Mesodermal cell (in vitro differentiated cells): Measurements from ENCODE around the gene PRKCA. TPM values are rescaled to one million over a fixed set of nuclear protein-coding genes. Genes with fewer than 3 reads are reported as not detected.
"Not testable (repeated sequence)": the region's sequence is repeated elsewhere in the genome, so short reads cannot be mapped to it uniquely, and the experiment has no call there.

Source experiments
- H3K27ac ChIP-seq: 2 replicates; pipeline ENCODE4 v1.7.0; 2013; ENCODE audit warnings: mild to moderate bottlenecking, low read depth, low read length, moderate library complexity; ENCODE audit not compliant: severe bottlenecking
- H3K36me3 ChIP-seq: 2 replicates; pipeline ENCODE4 v1.7.1; 2013; ENCODE audit warnings: mild to moderate bottlenecking, low read length, moderate library complexity; ENCODE audit not compliant: control insufficient read depth, insufficient read depth
- H3K4me1 ChIP-seq: one replicate; pipeline ENCODE4 v1.7.1; 2013; ENCODE audit warnings: mild to moderate bottlenecking, low read length; ENCODE audit not compliant: insufficient read depth, control insufficient read depth, poor library complexity, severe bottlenecking
- H3K4me3 ChIP-seq: 2 replicates; pipeline ENCODE4 v1.7.0; 2013; ENCODE audit warnings: low read length, control low read depth, mild to moderate bottlenecking; ENCODE audit not compliant: insufficient read depth, poor library complexity, severe bottlenecking; ENCODE audit errors: extremely low read depth
- H3K9me3 ChIP-seq: 2 replicates; pipeline ENCODE4 v1.7.1; 2013; ENCODE audit warnings: mild to moderate bottlenecking, low read length, moderate library complexity; ENCODE audit not compliant: control insufficient read depth
- WGBS, 2 experiments: methylation state at CpG; one replicate each; pipeline ENCODE4 v1.1.5; 2013; ENCODE audit warnings: missing lambda C conversion rate in 2 of 2; ENCODE audit not compliant: insufficient coverage in 2 of 2; 5-methylcytosine and 5-hydroxymethylcytosine counted together
- polyA plus RNA-seq, 2 experiments: library from polyadenylated mRNA; stranded (reverse); fragments of 50-300 nt; gene quantifications; one replicate each; pipeline ENCODE4 v1.2.3, GENCODE V29; 2013

The PRKCA gene
- 11.3 TPM for polyA plus RNA-seq (2013, experiment 1 of 2)
- polyA plus RNA-seq (2013, experiment 2 of 2) = 10.9 TPM

DNA sequence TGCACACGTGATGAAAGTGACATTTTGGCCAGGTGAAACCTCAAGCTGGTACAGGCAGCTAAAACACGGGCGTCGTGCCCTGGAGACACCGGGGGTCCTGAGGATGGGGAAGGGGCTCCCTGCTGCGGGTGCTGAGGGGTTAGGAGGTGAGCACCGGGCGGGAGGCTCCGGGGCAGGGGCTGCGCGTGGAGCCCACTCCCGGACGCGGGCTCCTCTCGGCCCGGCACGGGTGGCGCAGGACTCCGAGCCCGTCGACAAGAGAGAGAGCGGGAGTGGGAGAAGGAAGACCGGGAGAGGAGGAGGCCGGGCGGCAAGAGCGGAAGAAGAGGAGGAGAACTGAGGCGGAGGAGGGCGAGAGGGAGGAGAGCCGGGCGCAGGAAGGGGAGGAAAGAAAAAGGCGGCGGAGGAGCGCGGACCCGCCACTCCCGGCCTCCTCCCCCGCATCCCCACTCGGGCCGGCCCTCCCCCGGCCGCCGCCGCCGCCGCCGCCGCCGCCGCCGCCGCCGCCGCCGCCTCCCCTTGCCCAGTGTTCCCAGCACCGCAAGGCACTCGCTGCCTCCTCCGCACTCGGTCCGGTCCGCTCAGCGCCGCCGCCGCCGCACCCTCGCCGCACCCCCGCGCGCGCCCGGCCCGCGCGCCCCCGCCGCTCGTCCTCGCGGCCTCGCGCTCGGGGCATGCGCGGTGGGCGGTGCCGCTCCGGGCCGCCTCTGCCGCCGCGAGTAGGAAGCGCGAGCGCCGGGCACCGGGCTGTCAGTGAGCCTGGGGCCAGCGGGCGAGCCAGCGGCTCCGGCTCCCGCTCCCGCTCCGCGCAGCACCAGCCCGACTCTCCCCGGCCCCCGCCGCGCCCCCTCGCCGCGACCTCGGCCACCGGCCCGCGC lies at the start of gene PRKCA:
Gene PRKCA, plus strand, starts transcription at position 750 of the 878 bp plus-strand sequence.
- Histone ChIP-seq H3K27ac (no peak within 1 kb of the TSS), H3K9me3 (no peaks in the 10 kb centered on the region), H3K36me3 (no peaks in the 10 kb centered on the region), H3K4me1 (peaks cover 4% of the 10 kb centered on the region), H3K4me3 (peak within 1 kb of the TSS; percentile 66)
- WGBS, 2 experiments = 0 to 1% methylated on average over 41 to 70 of the region's 117 CpGs

DNA sequence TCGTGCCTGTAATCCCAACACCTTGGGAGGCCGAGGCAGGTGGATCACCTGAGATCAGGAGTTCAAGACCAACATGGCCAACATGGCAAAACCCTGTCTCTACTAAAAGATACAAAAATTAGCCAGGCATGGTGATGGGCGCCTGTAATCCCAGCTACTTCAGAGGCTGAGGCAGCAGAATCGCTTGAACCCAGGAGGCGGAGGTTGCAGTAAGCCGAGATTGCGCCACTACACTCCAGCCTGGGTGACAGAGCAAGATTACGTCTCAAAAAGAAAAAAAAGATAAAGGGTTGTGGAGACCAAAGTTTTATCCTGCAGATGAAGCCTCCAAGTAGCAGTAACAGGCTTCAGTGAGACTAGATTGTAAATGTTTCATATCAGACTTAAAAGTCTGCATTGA lies 49.0 kb upstream of the PRKCA start:
- not testable (repeated sequence) for H3K27ac ChIP-seq, H3K4me1 ChIP-seq, H3K4me3 ChIP-seq, H3K9me3 ChIP-seq, H3K36me3 ChIP-seq
- 81 to 91% methylated on average over 7 of the region's 8 CpGs for WGBS, 2 experiments

DNA sequence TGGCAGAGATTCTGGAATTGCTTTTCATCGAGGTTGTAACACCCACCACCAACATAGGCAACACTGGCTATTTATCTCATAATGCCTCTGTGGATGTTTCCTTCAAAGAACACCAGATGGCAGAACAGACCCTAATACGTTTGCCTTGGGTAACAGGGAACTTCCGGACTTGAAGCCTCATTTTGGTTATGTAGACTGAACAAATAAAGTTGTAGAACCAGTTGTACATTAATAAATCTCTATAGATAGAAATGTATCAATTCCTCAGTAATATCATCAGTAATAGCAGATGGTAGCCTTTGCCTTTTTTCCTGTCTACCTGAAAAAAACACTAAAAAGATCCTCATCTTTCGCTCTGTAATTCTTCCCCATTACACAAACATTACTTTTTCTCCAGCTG lies 47.3 kb upstream of the PRKCA start:
- Histone ChIP-seq H3K4me1 (no peaks in the 10 kb centered on the region), H3K9me3 (no peaks in the 10 kb centered on the region), H3K4me3 (no peak overlapping the region), H3K36me3 (no peaks in the 10 kb centered on the region), H3K27ac (no peak overlapping the region)
- no CpG with 5 or more reads among the region's 4 CpGs for WGBS, 2 experiments

DNA sequence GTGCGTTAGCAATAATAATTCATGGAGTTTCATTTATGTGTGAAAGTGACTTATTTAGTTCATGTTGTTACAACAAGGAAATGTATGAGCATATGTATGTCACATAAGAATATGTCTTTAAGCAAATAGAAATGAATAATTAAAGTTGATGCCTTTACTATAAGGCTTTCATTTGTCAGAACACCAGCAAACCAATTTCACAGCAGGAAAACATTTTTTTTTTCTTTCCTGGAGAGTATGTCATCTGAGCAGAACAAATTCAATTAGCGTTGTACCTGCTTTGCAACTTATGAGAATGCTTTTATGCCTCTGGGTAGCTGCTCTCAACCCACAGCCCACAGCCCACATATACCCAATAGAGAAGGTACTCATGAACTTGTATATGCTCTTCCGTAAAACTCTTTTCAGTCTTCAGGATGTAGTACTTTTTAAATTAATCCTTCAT lies 46.9 kb upstream of the PRKCA start:
- WGBS, 2 experiments = 93 to 100% methylated on average over 2 of the region's 3 CpGs

DNA sequence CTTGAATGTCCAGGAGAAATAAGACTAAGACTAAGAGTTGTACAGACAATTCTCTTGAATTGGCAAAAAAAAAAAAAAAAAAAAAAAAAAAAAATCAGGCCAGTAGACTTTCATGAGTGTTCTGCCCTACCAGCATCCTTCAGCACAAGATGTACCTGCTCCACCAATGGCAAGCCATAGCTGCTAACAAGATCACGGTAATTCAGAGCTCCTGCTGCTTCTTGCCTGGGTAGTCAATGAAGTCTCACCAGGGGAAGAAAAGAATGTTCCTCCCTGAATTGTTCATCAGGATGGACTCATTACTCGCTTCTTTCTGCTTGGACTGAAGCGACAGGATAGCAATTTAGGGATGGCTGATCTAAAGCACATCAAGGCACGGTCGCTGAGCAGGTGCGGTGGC lies 42.1 kb upstream of the PRKCA start:
- Histone ChIP-seq H3K36me3 (no peaks in the 10 kb centered on the region), H3K4me3 (no peak overlapping the region), H3K27ac (no peak overlapping the region), H3K9me3 (no peaks in the 10 kb centered on the region), H3K4me1 (no peaks in the 10 kb centered on the region)
- 80% methylated on average over 4 to 6 of the region's 6 CpGs for WGBS, 2 experiments

More for the DNA sequence above, 46.9 kb upstream of the PRKCA start:
- Histone ChIP-seq H3K4me1 (no peaks in the 10 kb centered on the region), H3K36me3 (no peaks in the 10 kb centered on the region), H3K9me3 (no peaks in the 10 kb centered on the region), H3K4me3 (no peak overlapping the region), H3K27ac (no peak overlapping the region)

DNA sequence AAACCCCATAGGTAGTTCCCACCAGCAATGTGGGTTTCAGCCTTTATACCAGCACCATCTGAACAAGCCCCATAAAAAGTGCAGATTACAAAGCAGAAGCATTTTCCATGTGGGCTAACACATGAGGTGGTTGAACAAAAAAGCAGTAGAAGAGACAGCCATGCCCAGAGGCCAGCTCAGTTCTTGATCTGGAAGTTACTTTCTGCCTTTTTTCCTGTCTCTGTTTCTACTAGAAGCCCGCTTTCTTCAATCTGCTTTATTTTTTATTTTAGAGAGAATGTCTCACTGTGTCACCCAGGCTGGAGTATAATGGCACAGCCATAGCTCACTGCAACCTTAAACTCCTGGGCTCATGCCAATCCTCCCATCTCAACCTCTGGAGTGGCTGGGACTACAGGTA lies 41.7 kb upstream of the PRKCA start:
- Histone ChIP-seq H3K4me3 (no peak overlapping the region), H3K4me1 (no peaks in the 10 kb centered on the region), H3K9me3 (no peaks in the 10 kb centered on the region), H3K36me3 (no peaks in the 10 kb centered on the region), H3K27ac (no peak overlapping the region)
- no CpG with 5 or more reads among the region's 1 CpG for WGBS, 2 experiments

DNA sequence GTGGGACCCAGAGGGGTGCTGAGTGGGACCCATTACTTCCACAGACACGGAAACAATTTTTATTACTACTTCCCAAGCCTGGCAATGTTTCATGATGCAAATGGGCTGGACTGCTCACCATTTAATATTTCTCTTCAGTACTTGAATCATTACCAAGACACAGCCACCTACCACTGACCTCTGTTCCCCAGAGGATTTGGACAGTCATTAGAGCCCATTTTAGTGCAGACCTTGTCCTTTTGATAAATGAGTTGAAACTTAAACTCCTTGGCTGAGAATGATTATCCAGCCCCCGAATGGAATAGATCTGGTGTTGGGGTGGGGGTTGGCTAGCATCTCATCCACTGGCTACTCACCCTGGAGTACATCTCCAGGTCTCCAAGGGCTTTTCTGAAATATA lies 39.6 kb upstream of the PRKCA start:
- H3K36me3 ChIP-seq = no peaks in the 10 kb centered on the region
- H3K4me1 ChIP-seq = no peaks in the 10 kb centered on the region
- no peak overlapping the region for H3K4me3 ChIP-seq
- WGBS, 2 experiments = 83 to 100% methylated on average over 1 to 2 of the region's 2 CpGs
- H3K27ac ChIP-seq = no peak overlapping the region
- H3K9me3 ChIP-seq = no peaks in the 10 kb centered on the region

DNA sequence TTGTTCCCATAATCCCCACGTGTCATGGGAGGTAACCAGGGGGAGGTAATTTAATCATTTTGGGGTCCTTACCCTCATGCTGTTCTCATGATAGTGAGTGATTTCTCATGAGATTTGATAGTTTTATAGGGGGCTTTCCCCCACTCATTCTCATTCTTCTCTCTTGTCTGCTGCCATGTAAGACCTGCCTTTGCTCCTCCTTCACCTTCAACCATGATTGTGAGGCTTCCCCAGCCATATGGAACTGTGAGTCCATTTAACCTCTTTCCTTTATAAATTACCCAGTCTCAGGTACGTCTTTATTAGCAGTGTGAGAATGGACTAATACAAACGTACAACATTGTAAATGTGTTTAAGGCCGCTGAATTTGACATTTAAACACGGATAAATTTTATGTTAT lies 37.7 kb upstream of the PRKCA start:
- Histone ChIP-seq H3K4me1 (no peaks in the 10 kb centered on the region), H3K4me3 (no peak overlapping the region), H3K36me3 (no peaks in the 10 kb centered on the region), H3K27ac (no peak overlapping the region), H3K9me3 (no peaks in the 10 kb centered on the region)
- 100% methylated on average over 1 of the region's 5 CpGs; no CpG with 5 or more reads in 1 of the 2 experiments for WGBS, 2 experiments

DNA sequence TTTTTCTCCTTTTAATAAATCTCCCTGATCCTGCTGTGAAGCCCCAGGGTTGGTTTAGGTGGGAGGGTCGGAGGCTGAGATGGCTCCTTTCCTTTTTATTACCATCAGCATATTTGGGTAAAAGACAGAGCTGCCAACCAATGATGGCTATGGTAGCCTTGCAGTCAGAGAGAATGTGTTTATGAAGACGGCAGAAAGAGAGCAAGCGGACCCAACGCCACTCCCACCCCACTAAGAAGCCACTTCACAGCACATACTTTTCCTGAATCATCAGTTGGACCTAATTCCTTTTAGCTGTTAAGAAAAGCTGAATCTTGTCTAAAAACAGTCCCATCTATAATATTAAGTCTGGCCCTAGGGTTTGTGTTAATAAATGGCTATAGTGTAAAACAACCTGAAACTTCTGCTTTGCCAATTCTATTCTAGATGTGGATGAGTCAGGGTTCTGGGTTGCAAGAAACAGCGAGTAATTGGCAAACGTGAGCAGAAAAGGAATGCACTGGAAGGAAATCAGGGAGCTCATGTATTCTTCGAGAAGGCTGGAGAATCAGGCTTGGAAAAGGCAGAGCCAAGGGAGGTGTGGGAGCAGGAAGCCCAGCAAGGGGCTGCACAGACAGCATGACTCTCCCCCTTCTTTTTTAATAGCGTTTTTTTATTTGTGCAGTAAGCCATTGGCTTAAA lies 34.0 kb upstream of the PRKCA start:
- peaks cover 11% of the 10 kb centered on the region for H3K4me1 ChIP-seq
- WGBS, 2 experiments = 63 to 75% methylated on average over 3 to 4 of the region's 8 CpGs
- H3K36me3 ChIP-seq = no peaks in the 10 kb centered on the region
- H3K27ac ChIP-seq = no peak overlapping the region
- H3K4me3 ChIP-seq = no peak overlapping the region
- H3K9me3 ChIP-seq = peaks cover 14% of the 10 kb centered on the region

DNA sequence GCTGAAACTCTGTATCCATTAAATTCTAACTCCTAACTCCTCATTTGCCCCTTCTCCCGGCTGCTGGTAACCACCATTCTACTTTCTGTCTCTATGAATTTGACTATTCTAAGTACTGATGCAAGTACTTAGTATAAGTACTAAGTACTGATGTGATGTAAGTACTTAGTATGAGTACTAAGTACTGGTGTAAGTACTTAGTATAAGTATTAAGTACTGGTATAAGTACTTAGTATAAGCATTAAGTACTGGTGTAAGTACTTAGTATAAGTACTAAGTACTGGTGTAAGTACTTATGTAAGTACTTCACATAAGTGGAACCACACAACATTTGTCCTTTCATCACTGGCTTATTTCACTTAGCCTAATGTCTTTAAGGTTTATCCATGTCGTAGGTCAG lies 32.3 kb upstream of the PRKCA start:
- H3K36me3 ChIP-seq = no peaks in the 10 kb centered on the region
- no peak overlapping the region for H3K27ac ChIP-seq
- H3K4me3 ChIP-seq = no peak overlapping the region
- WGBS, 2 experiments = no CpG with 5 or more reads among the region's 2 CpGs
- H3K4me1 ChIP-seq = peaks cover 21% of the 10 kb centered on the region
- H3K9me3 ChIP-seq = peaks cover 14% of the 10 kb centered on the region

DNA sequence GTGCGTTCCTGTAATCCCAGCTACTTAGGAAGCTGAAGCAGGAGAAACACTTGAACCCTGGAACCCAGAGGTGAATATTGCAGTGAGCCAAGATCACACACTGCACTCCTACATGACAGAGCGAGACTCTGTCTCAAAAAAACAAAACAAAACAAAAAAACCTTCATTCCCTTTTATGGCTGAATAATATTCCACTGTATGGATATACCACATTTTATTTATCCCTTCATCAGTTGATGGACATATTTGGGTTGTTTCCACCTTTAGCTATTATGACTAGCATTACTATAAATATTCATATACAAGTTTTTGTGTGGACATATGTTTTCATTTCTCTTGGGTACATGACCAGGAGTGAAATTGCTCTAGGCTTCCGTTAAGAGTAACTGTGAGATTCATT lies 30.9 kb upstream of the PRKCA start:
- Histone ChIP-seq H3K36me3 (no peaks in the 10 kb centered on the region), H3K4me1 (peaks cover 28% of the 10 kb centered on the region), H3K9me3 (peaks cover 14% of the 10 kb centered on the region), H3K4me3 (no peak overlapping the region), H3K27ac (no peak overlapping the region)
- WGBS, 2 experiments = 83 to 92% methylated on average over 2 to 3 of the region's 3 CpGs
